Fibroblast of the conjunctiva (primary cell): ENCODE results near the gene WSCD2.

Experiments used
- DNase-seq: peaks from one replicate; pipeline ENCODE4 v3.0.0-alpha.2; 2010; ENCODE audit warnings: low read depth

The WSCD2 gene

DNA sequence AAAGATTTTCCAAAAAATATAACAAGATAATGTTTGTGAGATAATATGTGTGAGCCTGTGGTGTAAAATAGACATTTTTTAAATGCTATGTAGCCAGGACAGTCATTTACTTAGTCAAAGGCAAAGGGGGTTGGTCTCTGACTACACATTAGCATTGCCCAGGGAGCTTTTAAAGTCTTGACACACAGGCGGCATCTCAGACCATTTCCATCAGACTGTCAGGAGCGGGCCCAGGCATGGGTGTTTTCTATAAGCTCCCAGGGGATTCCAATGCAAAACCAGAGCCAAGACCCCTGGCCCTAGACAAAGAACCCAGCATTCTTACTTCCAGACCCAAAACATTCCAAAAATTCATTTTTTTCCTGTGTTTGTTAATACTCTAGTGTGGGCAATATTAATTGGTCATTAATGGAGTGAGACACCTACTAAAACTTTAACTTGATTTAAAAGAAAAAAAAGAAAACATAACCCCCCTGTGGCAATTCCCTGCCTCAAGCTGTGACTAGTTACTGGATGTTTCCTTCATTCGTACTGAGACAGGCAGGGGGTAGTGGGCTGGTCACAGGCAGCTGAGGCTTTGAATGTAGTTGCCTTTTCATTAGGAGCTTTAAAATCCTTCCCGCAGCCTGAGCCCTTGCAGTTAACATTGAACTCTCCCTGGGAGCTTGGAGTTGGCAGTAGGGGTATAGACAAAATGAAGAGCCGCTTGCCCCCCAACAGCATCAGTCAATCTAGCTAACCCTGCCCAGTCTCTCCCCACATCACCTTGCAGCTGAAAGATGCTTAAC is 106.3 kb downstream of the WSCD2 start:
- DNase-seq, result no peak

- no peak for DNase-seq
These were observed 106.8 kb downstream of the WSCD2 start for GRCh38 chr12:108235985-108236263.

DNA sequence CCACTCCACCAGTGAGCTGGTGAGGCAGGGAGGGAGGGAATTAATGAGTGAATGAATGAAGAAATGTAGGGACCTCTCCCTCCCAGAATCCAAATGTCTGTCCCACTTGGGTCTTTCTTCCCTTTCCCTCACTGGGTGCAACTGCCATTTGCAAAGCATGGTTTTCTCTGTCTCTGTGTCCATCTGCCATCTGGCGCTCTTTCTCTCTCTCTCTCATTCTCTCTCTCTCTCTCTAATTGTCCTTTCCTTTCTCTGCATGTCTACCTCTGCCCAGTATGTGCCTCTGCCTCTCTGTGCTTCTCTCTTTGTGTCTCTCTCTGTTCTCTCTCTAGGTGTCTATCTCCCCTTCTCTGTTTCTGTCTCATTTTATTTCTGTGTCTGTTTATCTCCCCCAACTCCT is 107.3 kb downstream of the WSCD2 start:
- DNase-seq, result no peak

DNA sequence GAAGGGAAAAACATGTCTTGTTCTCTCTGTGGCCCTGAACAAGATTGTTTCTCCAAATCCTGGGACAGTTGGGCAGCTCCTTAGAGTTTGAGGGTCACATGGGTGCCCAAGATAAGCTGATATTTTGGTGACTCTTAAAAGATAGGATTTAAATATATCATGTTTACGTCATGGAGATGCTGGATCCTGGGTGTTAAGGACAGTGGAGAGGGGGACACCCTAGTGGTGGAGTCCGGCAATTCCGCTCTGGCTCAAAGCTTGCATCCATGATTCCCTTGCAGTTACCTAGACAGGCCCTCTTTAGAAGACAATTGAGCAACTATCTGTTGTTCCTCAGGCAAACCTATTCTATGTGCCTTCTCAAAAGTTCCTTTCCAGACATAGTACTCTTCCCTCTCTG is 108.2 kb downstream of the WSCD2 start:
- no peak for DNase-seq

DNA sequence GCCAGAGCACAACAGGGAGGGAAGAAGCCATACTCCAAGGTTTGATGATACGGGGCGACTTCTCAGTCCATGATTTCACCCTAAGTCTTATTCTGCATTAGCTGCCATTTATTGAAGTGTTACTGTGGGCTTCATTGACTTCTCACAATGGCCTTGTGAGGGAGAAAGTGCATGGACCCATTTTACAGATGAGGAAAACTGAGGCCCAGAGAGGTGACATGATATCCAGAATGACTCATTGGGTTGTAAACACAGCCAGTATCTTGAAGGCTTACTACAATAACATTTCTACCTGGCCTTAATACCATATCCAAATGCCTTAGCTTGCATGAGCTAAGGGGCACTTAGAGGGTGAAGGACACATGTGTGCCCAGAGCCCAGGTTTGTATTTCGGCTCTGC is 109.4 kb downstream of the WSCD2 start:
- no peak for DNase-seq

- DNase-seq, result no peak
These were observed 110.3 kb downstream of the WSCD2 start for GRCh38 chr12:108239378-108239777.

- DNase-seq, result no peak
These were observed 111.1 kb downstream of the WSCD2 start for GRCh38 chr12:108240027-108240785.

DNA sequence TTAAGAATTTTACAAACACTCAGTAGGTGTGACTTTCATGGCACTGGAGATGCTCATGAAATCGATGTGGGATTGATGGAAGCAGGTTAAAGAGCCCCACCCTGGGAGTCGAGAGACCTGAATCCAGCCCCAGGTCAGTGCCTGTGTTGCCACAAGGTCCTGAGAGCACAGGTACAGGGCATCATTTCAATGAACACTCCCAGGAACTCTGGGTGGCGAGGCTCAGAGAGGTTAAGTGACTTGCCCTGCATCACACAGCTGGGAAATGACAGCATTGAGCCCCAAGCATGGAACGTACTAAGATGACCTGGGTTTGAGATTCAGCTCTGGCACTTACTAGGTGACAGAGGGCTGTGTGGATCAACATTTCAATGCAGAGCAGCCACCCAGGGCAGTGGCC is 111.8 kb downstream of the WSCD2 start:
- no peak for DNase-seq

DNA sequence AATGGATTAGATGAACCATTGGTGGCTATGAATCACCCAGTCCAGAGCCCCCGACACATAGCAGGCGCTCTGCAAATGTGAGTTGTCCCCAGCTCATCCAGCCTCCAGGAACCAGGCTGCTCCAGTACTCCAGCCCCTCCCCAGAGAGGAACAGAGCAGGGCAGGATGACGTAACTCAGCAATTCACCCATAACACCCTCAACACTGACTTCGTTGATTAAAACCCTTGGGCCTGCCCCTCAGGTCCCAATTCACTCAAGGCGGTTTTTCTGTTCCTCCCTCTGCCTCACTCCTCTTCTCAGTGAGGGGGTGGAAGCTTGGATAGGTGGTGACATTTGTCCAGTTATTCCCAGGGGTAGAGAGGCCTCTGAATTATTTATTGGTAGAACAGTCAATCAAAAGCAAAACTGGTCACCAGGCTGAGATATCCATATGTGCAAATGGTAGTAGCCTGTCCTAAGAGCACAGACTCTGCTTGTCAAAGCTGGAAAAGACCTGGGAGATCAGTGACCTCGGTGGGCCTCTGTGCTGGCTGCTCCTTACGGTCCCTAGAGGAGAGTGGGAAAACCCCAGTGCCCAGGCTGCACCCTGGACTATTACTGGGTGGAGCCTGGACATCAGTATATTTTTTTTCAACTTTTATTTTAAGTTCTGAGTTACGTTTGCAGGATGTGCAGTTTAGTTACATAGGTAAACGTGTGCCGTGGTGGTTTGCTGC is 113.1 kb downstream of the WSCD2 start:
- no peak for DNase-seq

DNA sequence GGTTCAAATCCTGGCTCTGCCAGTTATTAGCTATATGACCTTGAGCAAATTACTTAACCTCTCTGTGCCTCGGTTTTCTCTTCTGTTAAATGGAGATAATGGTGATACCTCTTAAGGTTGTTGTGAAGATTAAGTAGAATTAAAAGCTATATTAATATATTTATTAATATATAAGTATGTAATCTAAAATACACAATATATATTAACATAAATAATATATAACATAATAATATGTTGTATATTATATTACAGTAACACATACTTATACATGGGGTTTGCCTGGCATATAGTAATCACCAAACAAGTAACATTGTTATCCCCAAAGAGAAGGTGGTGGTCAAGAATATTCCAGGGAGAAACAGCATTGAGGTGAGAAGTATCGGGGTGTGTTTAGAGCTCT is 118.0 kb downstream of the WSCD2 start:
- DNase-seq, result no peak

DNA sequence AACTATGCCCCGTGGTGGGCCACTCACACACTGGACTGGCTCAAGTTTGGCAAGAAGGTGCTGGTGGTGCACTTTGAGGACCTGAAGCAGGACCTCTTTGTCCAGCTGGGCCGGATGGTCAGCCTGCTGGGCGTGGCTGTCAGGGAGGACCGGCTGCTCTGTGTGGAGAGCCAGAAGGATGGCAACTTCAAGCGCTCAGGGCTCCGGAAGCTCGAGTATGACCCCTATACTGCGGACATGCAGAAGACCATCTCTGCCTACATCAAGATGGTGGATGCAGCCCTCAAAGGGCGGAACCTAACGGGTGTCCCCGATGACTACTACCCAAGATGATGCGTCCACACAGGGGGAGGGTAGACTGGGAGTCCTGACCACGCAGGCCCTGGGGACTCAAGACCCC is 118.9 kb downstream of the WSCD2 start:
- DNase-seq, result no peak

DNA sequence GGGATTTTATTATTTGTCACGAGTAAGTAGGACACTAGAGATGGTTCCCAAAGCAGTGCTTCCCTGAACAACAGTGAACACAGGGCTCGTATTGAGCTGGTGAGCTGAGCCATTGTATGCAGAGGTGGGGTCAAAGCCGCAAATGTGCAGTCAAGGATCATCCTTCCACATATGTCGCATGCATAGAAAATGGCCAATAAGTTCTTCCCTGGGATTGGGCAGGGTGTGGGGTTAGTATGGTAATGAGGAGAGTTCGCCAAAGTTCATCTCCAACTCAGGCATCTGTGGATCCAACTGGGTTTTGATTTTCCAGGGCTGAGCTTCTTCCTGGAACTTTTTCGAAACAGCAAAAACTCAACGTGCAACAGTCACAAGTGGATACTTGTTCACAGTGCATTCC is 123.4 kb downstream of the WSCD2 start:
- DNase-seq, result no peak

GRCh38 chr12:108253540-108253939 is 124.5 kb downstream of the WSCD2 start:
- no peak for DNase-seq

DNA sequence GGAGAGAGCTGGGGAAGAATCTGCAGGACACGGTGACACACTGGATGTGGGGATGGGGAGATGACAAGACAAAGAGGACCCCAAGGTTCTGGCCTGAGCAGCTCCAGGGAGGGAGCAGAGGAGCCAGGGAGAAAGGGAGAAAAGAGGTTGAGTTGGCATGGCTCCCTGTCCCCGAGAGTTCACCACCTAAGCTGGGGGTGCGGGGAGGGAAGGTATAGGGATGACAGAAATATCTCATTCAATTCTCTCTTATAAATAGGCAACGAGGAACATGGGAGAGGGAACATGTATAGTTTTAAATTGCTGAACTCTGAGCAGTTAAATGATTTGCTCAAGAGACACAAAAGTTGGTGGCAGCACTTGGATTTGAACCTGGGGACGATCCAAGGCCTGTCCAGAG is 124.9 kb downstream of the WSCD2 start:
- no peak for DNase-seq

DNA sequence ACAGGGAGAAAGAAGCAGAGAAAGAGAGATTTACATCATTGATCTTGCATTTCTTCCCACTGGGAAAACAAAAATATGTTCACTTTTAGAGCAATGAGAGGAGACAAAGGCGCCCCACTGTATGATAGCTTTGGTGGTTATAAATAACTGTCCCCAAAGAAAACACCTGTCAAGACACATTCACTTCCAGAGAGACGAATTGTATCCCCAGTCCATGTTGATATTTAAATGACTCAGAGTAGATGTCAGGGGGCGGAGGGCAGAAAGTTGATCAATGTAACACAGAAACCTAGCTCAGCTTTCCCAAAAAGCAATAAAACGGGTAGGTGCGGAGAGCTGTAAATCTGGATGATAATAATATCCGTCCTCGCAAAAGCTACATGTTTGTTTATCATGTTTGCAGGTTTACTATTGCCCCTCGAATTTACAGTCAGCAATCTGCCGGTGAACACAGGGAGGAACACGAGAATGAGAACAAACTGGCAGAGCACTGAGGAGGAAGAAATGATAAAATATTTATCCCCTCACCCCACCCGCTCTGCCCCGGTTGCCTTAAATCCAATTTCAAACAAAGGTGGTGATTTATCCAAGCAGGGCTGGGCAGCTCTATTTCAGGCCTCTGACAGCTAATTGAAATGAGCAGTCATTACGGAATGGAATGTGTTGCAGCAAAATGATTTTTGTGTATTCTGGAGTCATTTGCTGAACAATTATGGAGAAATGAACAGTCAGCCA is 125.6 kb downstream of the WSCD2 start:
- no peak for DNase-seq

DNA sequence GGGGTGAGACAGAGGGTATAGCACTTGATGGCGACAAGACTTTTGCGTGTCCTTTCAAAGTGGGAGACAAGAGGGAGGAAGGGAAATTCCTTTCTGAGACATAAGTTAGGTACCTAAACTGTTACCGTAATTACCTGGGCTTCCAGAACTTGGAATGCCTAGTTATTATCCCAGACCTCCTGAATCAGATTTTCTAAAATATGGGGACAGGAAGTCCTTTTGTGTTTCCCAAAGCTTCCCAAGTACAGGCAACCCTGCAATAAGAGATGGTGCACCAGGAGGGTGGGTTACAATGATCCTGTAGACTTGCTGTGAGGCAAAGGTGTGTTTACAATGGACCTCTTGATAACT is 126.1 kb downstream of the WSCD2 start:
- no peak for DNase-seq

GRCh38 chr12:108257004-108257403 is 127.9 kb downstream of the WSCD2 start:
- DNase-seq, result no peak

DNA sequence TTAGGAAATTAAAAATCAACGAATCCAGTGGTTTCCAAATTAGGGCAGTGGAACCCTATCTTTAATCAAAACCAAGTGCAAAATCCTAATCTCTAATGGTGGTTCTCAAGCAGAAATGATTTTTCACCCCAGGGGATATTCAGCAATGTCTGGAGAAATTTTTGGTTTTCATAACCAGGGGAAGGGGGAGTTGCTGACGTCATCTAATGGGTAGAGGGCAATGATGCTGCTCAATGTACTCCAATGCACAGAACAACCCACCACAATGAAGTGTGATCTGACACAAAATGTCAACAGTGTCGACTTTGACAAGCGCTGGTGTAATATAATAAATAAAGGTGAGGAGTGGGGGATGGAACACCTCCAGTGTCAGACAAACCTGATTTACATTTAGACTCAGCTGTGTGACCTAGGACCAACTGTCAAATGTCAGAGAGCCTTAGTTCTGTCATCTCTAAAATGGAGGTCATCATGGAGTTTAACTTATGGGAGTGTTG is 128.6 kb downstream of the WSCD2 start:
- DNase-seq, result no peak

GRCh38 chr12:108260039-108260438 is 131.0 kb downstream of the WSCD2 start:
- DNase-seq, result no peak

GRCh38 chr12:108260969-108261368 is 131.9 kb downstream of the WSCD2 start:
- no peak for DNase-seq

GRCh38 chr12:108265505-108265904 is 136.4 kb downstream of the WSCD2 start:
- DNase-seq, result no peak

- DNase-seq, result no peak
These were observed 137.0 kb downstream of the WSCD2 start for GRCh38 chr12:108266131-108266530.
